Measurements from ENCODE around the gene TTLL8. TPM values are rescaled to one million over a fixed set of nuclear protein-coding genes. Genes with fewer than 3 reads are reported as not detected.
A peak's percentile ranks its signal among the peaks of the same experiment; 100 is the strongest.

The TTLL8 gene
- polyA plus RNA-seq, 1 of the 3 experiments (the other 2 are of a cell fraction) = not detected

DNA sequence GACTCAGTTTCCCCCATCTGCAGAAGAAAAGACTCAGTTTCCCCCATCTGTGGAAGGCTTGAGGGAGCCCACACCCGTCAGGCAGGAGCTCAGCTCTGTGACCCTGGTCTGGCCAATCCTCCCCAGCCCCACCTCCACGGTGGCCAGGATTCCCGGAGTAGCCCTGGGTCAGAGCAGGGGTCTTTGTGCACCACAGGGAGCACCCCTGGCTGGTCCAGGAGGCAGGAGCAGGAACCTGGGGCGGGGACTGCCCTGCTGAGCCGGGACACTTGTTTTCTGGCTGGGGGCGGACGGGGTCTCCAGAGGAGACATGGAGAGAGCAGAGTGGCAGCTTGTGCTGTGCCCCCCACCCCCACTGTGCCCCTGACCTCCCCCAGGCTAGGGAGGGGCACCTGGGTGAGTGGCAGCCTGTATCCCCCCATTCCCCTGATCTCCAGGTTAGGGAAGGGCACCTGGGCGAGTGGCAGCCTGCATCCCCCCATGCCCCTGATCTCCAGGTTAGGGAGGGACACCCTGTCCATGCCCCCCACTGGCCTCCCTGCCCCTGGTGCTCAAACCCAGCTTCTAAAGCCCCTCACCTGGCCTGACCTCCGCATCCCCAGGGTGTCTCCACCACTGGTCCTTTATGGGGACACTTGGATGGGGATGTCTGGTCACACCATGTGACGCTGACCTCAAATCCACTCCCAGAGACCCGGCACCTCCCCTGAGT is 64.3 kb downstream of the TTLL8 start:
- no peaks in the 10 kb centered on the region for H3F3A ChIP-seq (replicated peaks; ENCODE audit: insufficient read depth)
- WGBS (ENCODE audit: low lambda C conversion rate) = 17% methylated on average over 2 of the region's 11 CpGs
- no peak overlapping the region for H3K9ac ChIP-seq
- POLR2A ChIA-PET = no interaction called here
- peak; percentile 25 for DNase-seq
- no peak overlapping the region for H3K4me2 ChIP-seq
- no peak overlapping the region for H3K4me3 ChIP-seq (ENCODE audit: low read depth in 2 of 2, low read length in 1 of 2)
- CTCF ChIA-PET = interaction anchor here (0.7 to 4.1 kb wide), 17 partner anchors 11 to 132 kb away, joined by 3 to 45 read pairs (median 4); no protein-coding TSS in a partner anchor
- no peak overlapping the region for H2AFZ ChIP-seq (ENCODE audit: low read depth)
- no peaks in the 10 kb centered on the region for H3K27me3 ChIP-seq (ENCODE audit: insufficient read depth)
- H3K36me3 ChIP-seq (replicated peaks in 1 of 2; ENCODE audit: control insufficient read depth in 1 of 2, insufficient read depth in 2 of 2, low read length in 1 of 2) = no peaks in the 10 kb centered on the region
- H3K79me2 ChIP-seq (ENCODE audit: insufficient read depth) = no peaks in the 10 kb centered on the region
- TF ChIP-seq GABPA (IDR thresholded peaks at IDR 0.05; ENCODE audit: low read depth) = no peak
- TF ChIP-seq, protein P1, sequence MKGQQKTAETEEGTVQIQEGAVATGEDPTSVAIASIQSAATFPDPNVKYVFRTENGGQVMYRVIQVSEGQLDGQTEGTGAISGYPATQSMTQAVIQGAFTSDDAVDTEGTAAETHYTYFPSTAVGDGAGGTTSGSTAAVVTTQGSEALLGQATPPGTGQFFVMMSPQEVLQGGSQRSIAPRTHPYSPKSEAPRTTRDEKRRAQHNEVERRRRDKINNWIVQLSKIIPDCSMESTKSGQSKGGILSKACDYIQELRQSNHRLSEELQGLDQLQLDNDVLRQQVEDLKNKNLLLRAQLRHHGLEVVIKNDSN (IDR thresholded peaks at IDR 0.05; ENCODE audit: borderline replicate concordance, low read depth) = no peak
- TF ChIP-seq EP300 (IDR thresholded peaks at IDR 0.05; ENCODE audit: borderline replicate concordance in 1 of 2, low read depth in 1 of 2, low read length in 1 of 2) = no peak
- no peak for TF ChIP-seq ZBTB33 (IDR thresholded peaks at IDR 0.05; ENCODE audit: borderline replicate concordance, low read depth)
- TF ChIP-seq YY1 (IDR thresholded peaks at IDR 0.05; ENCODE audit: low read depth) = no peak
- no peak for TF ChIP-seq REST (IDR thresholded peaks at IDR 0.05; ENCODE audit: low read depth, low read length)
- TF ChIP-seq POLR2AphosphoS5 (IDR thresholded peaks at IDR 0.05; ENCODE audit: low read depth, low read length) = no peak
- no peak for TF ChIP-seq NFIC (IDR thresholded peaks at IDR 0.05; ENCODE audit: borderline replicate concordance)
- TF ChIP-seq RAD21 (IDR thresholded peaks at IDR 0.05; ENCODE audit: low read length) = no peak
- no peak for TF ChIP-seq RCOR1 (IDR thresholded peaks at IDR 0.05; ENCODE audit: low read length)
- no peak for TF ChIP-seq RXRA (IDR thresholded peaks at IDR 0.05; ENCODE audit: borderline replicate concordance, low read depth)
- TF ChIP-seq FOSL2 (IDR thresholded peaks at IDR 0.05; ENCODE audit: borderline replicate concordance, low read depth) = no peak
- no peak for TF ChIP-seq IRF3 (IDR thresholded peaks at IDR 0.05; ENCODE audit: low read depth, low read length)
- no peak for TF ChIP-seq TCF12 (IDR thresholded peaks at IDR 0.05)
- TF ChIP-seq MXI1 (IDR thresholded peaks at IDR 0.05; ENCODE audit: low read depth, low read length) = no peak
- TF ChIP-seq JUND (IDR thresholded peaks at IDR 0.05) = no peak
- no peak for TF ChIP-seq FOXM1 (IDR thresholded peaks at IDR 0.05; ENCODE audit: low read depth)
- TF ChIP-seq, protein P2, sequence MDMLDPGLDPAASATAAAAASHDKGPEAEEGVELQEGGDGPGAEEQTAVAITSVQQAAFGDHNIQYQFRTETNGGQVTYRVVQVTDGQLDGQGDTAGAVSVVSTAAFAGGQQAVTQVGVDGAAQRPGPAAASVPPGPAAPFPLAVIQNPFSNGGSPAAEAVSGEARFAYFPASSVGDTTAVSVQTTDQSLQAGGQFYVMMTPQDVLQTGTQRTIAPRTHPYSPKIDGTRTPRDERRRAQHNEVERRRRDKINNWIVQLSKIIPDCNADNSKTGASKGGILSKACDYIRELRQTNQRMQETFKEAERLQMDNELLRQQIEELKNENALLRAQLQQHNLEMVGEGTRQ (IDR thresholded peaks at IDR 0.05; ENCODE audit: borderline replicate concordance, low read depth, low read length) = no peak
- H3K4me1 ChIP-seq (ENCODE audit: control insufficient read depth in 1 of 2, insufficient read depth in 2 of 2, low read depth in 1 of 2, low read length in 1 of 2) = no peaks in the 10 kb centered on the region; a peak in 1 of 4 replicates
- no peaks in the 10 kb centered on the region for H3K9me2 ChIP-seq
- no peaks in the 10 kb centered on the region for H4K20me1 ChIP-seq (ENCODE audit: insufficient read depth)
- no peak overlapping the region for H3K27ac ChIP-seq (ENCODE audit: low read depth in 2 of 2, low read length in 1 of 2)
- H3K9me3 ChIP-seq = peaks cover 7% of the 10 kb centered on the region; the same call in 1 of the 2 replicates
